ENCODE data around the gene SHOC2.

GRCh38 chr10:110993024-110993693, 73.8 kb downstream of the SHOC2 start:
- TF ChIP-seq POLR2AphosphoS5 (IDR thresholded peaks at IDR 0.05; ENCODE audit: low read depth, low read length) = no peak
- no peak for TF ChIP-seq SIN3A (IDR thresholded peaks at IDR 0.05; ENCODE audit: borderline replicate concordance, insufficient read depth, low read length)
